CD4-positive, alpha-beta T cell (primary cell): ENCODE results near the gene HPRT1. TPM values are rescaled to one million over a fixed set of nuclear protein-coding genes. Genes with fewer than 3 reads are reported as not detected.

Experiments used
- ATAC-seq: fragments of 200-7000 bp; cut with Tn5 transposase; one replicate; pipeline ENCODE4 v1.10.0; 2022; ENCODE audit warnings: mild to moderate bottlenecking; ENCODE audit not compliant: poor library complexity
- CTCF ChIA-PET: fragments of 350-600 bp; sonication (Branson Sonifier 250); formaldehyde crosslinking; loops from one replicate; lab custom pipeline; 2021; ENCODE audit warnings: antibody characterized with exemption, inconsistent platforms; lab: Charles Lee
- POLR2A ChIA-PET: fragments of 350-600 bp; sonication (Branson Sonifier 250); formaldehyde crosslinking; loops from one replicate; lab custom pipeline; 2021; ENCODE audit warnings: antibody characterized with exemption, inconsistent platforms; lab: Charles Lee
- DNase-seq, 14 experiments: peaks; one replicate each; pipeline ENCODE4 v3.0.0-alpha.2; 2013 to 2020; ENCODE audit warnings: mixed read lengths in 2 of 14
- H3K27ac ChIP-seq, 2 donors: one replicate each; pipeline versions ENCODE4 v1.5.1 to v1.7.0; 2013; ENCODE audit warnings: low read length in 2 of 2, low read depth in 1 of 2, mild to moderate bottlenecking in 1 of 2
- H3K27me3 ChIP-seq, 2 experiments: 1 replicate in 1 of 2; 2 replicates in 1 of 2; pipeline versions ENCODE4 v1.6.1 to v1.7.0; 2013; ENCODE audit warnings: low read length in 2 of 2, control low read depth in 1 of 2, mild to moderate bottlenecking in 1 of 2, moderate library complexity in 1 of 2; ENCODE audit not compliant: insufficient read depth in 2 of 2, control insufficient read depth in 1 of 2
- H3K36me3 ChIP-seq: one replicate; pipeline ENCODE4 v1.6.1; 2013; ENCODE audit warnings: low read length, control low read depth; ENCODE audit not compliant: insufficient read depth
- H3K4me1 ChIP-seq: one replicate; pipeline ENCODE4 v1.6.1; 2013; ENCODE audit warnings: low read length, control low read depth; ENCODE audit not compliant: insufficient read depth
- H3K4me3 ChIP-seq: one replicate; pipeline ENCODE4 v1.5.1; 2013; ENCODE audit warnings: mild to moderate bottlenecking, low read length, moderate library complexity
- H3K9me3 ChIP-seq, 2 experiments: 1 replicate in 1 of 2; 2 replicates in 1 of 2; pipeline versions ENCODE4 v1.6.1 to v1.7.0; 2013; ENCODE audit warnings: low read length in 2 of 2, mild to moderate bottlenecking in 2 of 2, control low read depth in 1 of 2, moderate library complexity in 1 of 2; ENCODE audit not compliant: control insufficient read depth in 1 of 2, insufficient read depth in 1 of 2
- H3K27ac Mint-ChIP-seq: one replicate; pipeline ENCODE4 v1.8.0; 2020; ENCODE audit warnings: mixed read lengths
- H3K27me3 Mint-ChIP-seq: one replicate; pipeline ENCODE4 v1.8.0; 2021; ENCODE audit warnings: mixed read lengths
- H3K36me3 Mint-ChIP-seq: one replicate; pipeline ENCODE4 v1.8.0; 2021; ENCODE audit warnings: low read depth, mixed read lengths
- H3K4me1 Mint-ChIP-seq: one replicate; pipeline ENCODE4 v1.8.0; 2021; ENCODE audit warnings: low read depth, mixed read lengths
- H3K4me3 Mint-ChIP-seq: one replicate; pipeline ENCODE4 v1.8.0; 2020; ENCODE audit warnings: mild to moderate bottlenecking, mixed read lengths
- H3K9me3 Mint-ChIP-seq: one replicate; pipeline ENCODE4 v1.8.0; 2020; ENCODE audit warnings: mixed read lengths
- intact Hi-C, 2 experiments: fragments of 100-400 bp; cut with DNase I in 1 of 2; cut with micrococcal nuclease in 1 of 2; formaldehyde crosslinking; loops; one replicate each; pipeline versions ENCODE4 v1.15.1 to v1.9.0; 2023 to 2025; cut with DNase I, micrococcal nuclease
- polyA plus RNA-seq, 2 donors: library from polyadenylated mRNA; unstranded; fragments of 120-200 nt; gene quantifications; one replicate each; pipeline ENCODE4 v1.2.1, GENCODE V29; 2013
- total RNA-seq, 174 experiments: library from RNA in 2 of 174; stranded (reverse) in 2 of 174; gene quantifications; one replicate each; pipeline ENCODE4 v1.2.3 and lab custom pipeline; 2021 to 2026
- TF ChIP-seq, protein P1 (sequence below): fragments of 200-600 bp; IDR thresholded peaks from one replicate; pipeline ENCODE4 v1.8.0; 2022; ENCODE audit warnings: antibody characterized with exemption, mild to moderate bottlenecking

HPRT1 gene, protein sequence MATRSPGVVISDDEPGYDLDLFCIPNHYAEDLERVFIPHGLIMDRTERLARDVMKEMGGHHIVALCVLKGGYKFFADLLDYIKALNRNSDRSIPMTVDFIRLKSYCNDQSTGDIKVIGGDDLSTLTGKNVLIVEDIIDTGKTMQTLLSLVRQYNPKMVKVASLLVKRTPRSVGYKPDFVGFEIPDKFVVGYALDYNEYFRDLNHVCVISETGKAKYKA
- total RNA-seq = 10 to 100 TPM; 14.1 to 15.5 TPM
- polyA plus RNA-seq (2013, experiment 1 of 2) = 29.7 TPM
- polyA plus RNA-seq (2013, experiment 2 of 2) = 29.0 TPM
- 5.2 to 66.3 (median 15.7) reads per million in 172 experiments for total RNA-seq (lab: John Stamatoyannopoulos, UW)

- Mint-ChIP-seq H3K27ac (peak within 1 kb of the TSS; percentile 75), H3K9me3 (no peaks in the 10 kb centered on the region), H3K4me1 (peaks cover 20% of the 10 kb centered on the region), H3K4me3 (peak within 1 kb of the TSS; percentile 97), H3K36me3 (no peaks in the 10 kb centered on the region), H3K27me3 (no peaks in the 10 kb centered on the region)
- H3K36me3 ChIP-seq = no peaks in the 10 kb centered on the region
- ATAC-seq (peak; percentile 98), DNase-seq (peak; percentile 57 to 91 (median 73))
- ChIA-PET POLR2A (interaction anchor here (0.7 to 1.8 kb wide), 2 partner anchors 14 to 347 kb away, joined by 3 to 4 read pairs; a partner anchor contains a TSS), CTCF (no interaction called here)
- H3K27ac ChIP-seq = peak within 1 kb of the TSS in 1 of 2 donors; percentile 13
- H3K9me3 ChIP-seq = no peaks in the 10 kb centered on the region
- TF ChIP-seq, protein P1, sequence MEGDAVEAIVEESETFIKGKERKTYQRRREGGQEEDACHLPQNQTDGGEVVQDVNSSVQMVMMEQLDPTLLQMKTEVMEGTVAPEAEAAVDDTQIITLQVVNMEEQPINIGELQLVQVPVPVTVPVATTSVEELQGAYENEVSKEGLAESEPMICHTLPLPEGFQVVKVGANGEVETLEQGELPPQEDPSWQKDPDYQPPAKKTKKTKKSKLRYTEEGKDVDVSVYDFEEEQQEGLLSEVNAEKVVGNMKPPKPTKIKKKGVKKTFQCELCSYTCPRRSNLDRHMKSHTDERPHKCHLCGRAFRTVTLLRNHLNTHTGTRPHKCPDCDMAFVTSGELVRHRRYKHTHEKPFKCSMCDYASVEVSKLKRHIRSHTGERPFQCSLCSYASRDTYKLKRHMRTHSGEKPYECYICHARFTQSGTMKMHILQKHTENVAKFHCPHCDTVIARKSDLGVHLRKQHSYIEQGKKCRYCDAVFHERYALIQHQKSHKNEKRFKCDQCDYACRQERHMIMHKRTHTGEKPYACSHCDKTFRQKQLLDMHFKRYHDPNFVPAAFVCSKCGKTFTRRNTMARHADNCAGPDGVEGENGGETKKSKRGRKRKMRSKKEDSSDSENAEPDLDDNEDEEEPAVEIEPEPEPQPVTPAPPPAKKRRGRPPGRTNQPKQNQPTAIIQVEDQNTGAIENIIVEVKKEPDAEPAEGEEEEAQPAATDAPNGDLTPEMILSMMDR = no peak
- peaks cover 14% of the 10 kb centered on the region for H3K4me1 ChIP-seq
- peak within 1 kb of the TSS; percentile 64 for H3K4me3 ChIP-seq
- no peaks in the 10 kb centered on the region for H3K27me3 ChIP-seq
- intact Hi-C loops = loop anchor here in 1 of 2 experiments (5.0 kb wide), 1 partner anchor 1512 kb away; the partner anchor contains the start of gene MMGT1
Measured at GRCh38 chrX:134460005-134460861, at the start of gene HPRT1. Gene HPRT1 (plus strand): TSS chrX:134460165. CDS start chrX:134460312, 147 bp downstream.

DNA sequence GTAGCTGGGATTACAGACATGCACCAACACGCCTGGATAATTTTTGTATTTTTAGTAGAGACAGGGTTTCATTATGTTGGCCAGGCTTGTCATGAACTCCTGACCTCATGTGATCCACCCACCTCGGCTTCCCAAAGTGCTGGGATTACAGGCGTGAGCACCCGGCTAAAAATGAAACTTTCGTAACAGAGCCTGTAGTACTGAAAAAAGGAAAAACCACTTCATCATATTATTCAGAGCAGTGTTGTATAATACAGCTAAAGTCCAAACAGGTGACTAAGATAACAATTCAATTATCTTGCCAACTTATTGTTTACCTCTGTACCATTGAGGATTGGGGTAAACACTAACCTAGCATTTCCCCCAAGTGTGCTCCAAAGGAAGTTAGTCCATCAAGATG is 43.9 kb upstream of the HPRT1 start:
- Mint-ChIP-seq H3K4me3 (no peak overlapping the region), H3K27me3 (no peaks in the 10 kb centered on the region), H3K9me3 (no peaks in the 10 kb centered on the region), H3K27ac (no peak overlapping the region), H3K4me1 (no peaks in the 10 kb centered on the region), H3K36me3 (peaks cover 39% of the 10 kb centered on the region)
- no peak overlapping the region for H3K27ac ChIP-seq
- no peaks in the 10 kb centered on the region for H3K9me3 ChIP-seq
- H3K36me3 ChIP-seq = peaks cover 38% of the 10 kb centered on the region
- CTCF ChIA-PET = no interaction called here
- TF ChIP-seq, protein P1 = no peak
- POLR2A ChIA-PET = no interaction called here
- ATAC-seq (no peak), DNase-seq (no peak)
- H3K27me3 ChIP-seq = no peaks in the 10 kb centered on the region
- intact Hi-C loops = no loop called here
- no peaks in the 10 kb centered on the region for H3K4me1 ChIP-seq
- no peak overlapping the region for H3K4me3 ChIP-seq

GRCh38 chrX:134418317-134419113 is 41.5 kb upstream of the HPRT1 start:
- Histone ChIP-seq H3K4me1 (no peaks in the 10 kb centered on the region), H3K27me3 (no peaks in the 10 kb centered on the region), H3K4me3 (no peak overlapping the region), H3K36me3 (peaks cover 41% of the 10 kb centered on the region), H3K27ac (no peak overlapping the region), H3K9me3 (no peaks in the 10 kb centered on the region)
- Mint-ChIP-seq H3K4me1 (no peaks in the 10 kb centered on the region), H3K36me3 (peaks cover 40% of the 10 kb centered on the region), H3K9me3 (no peaks in the 10 kb centered on the region), H3K4me3 (no peak overlapping the region), H3K27me3 (no peaks in the 10 kb centered on the region), H3K27ac (no peak overlapping the region)
- TF ChIP-seq, protein P1 = no peak
- ChIA-PET POLR2A (no interaction called here), CTCF (no interaction called here)
- no peak for ATAC-seq
- DNase-seq = no peak
- intact Hi-C loops = no loop called here
